DOHH2 (cell line): Measurements from ENCODE around the gene LIAS.

Experiments
- CTCF ChIP-seq: fragments of 200-600 bp; sonication (generic); IDR thresholded peaks from one replicate; pipeline ENCODE4 v1.5.1; 2014; ENCODE audit warnings: antibody characterized with exemption, mild to moderate bottlenecking, low read depth, low read length; ENCODE audit not compliant: poor library complexity, severe bottlenecking
- EZH2phosphoT487 ChIP-seq: fragments of 200-600 bp; sonication (generic); IDR thresholded peaks from 2 replicates; pipeline ENCODE4 v1.6.1; 2017; ENCODE audit warnings: borderline replicate concordance, mild to moderate bottlenecking, antibody characterized with exemption, low read length, moderate library complexity, mixed read lengths

GRCh38 chr4:39502019-39502663, 43.3 kb downstream of the LIAS start:
- TF ChIP-seq CTCF: no peak
- no peak for TF ChIP-seq EZH2phosphoT487
